ENCODE measurements around the gene TXNRD2.
"Not testable (repeated sequence)": the region's sequence is repeated elsewhere in the genome, so short reads cannot be mapped to it uniquely, and the experiment has no call there.

TXNRD2 gene

GRCh38 chr22:19840955-19841640, 100.5 kb downstream of the TXNRD2 start:
- Histone ChIP-seq H3K4me1 (ENCODE audit: control insufficient read depth in 1 of 2, insufficient read depth in 1 of 2, low read depth in 1 of 2, low read length in 1 of 2) (peaks cover 7 to 8% of the 10 kb centered on the region in 2 experiments), H3K36me3 (no peaks in the 10 kb centered on the region), H3K4me3 (ENCODE audit: low read depth in 1 of 2, low read length in 1 of 2) (no peak overlapping the region), H3K27ac (no peak overlapping the region), H3K27me3 (no peaks in the 10 kb centered on the region), H3K9me3 (no peaks in the 10 kb centered on the region)
- TF ChIP-seq CTCF (IDR thresholded peaks at IDR 0.05), result no peak

GRCh38 chr22:19840059-19840458, 101.6 kb downstream of the TXNRD2 start:
- TF ChIP-seq CTCF (IDR thresholded peaks at IDR 0.05), result no peak

GRCh38 chr22:19837915-19838314, 103.7 kb downstream of the TXNRD2 start:
- Histone ChIP-seq H3K9me3 (no peaks in the 10 kb centered on the region), H3K4me3 (ENCODE audit: low read depth in 1 of 2, low read length in 1 of 2) (no peak overlapping the region), H3K36me3 (no peaks in the 10 kb centered on the region), H3K27ac (no peak overlapping the region), H3K27me3 (no peaks in the 10 kb centered on the region), H3K4me1 (ENCODE audit: control insufficient read depth in 1 of 2, insufficient read depth in 1 of 2, low read depth in 1 of 2, low read length in 1 of 2) (peaks cover 3 to 4% of the 10 kb centered on the region in 2 experiments)
- TF ChIP-seq CTCF (IDR thresholded peaks at IDR 0.05), result no peak

More at GRCh38 chr22:19840059-19840458, 101.6 kb downstream of the TXNRD2 start:
- Histone ChIP-seq H3K36me3 (no peaks in the 10 kb centered on the region), H3K27ac (no peak overlapping the region), H3K4me1 (ENCODE audit: control insufficient read depth in 1 of 2, insufficient read depth in 1 of 2, low read depth in 1 of 2, low read length in 1 of 2) (peaks cover 7 to 8% of the 10 kb centered on the region in 2 experiments), H3K27me3 (no peaks in the 10 kb centered on the region), H3K4me3 (ENCODE audit: low read depth in 1 of 2, low read length in 1 of 2) (no peak overlapping the region), H3K9me3 (no peaks in the 10 kb centered on the region)

- peaks cover 3 to 4% of the 10 kb centered on the region in 2 experiments for H3K4me1 ChIP-seq (ENCODE audit: control insufficient read depth in 1 of 2, insufficient read depth in 1 of 2, low read depth in 1 of 2, low read length in 1 of 2)
- H3K27ac ChIP-seq, result no peak overlapping the region
- H3K4me3 ChIP-seq (ENCODE audit: low read depth in 1 of 2, low read length in 1 of 2), result no peak overlapping the region
- H3K36me3 ChIP-seq, result no peaks in the 10 kb centered on the region
- no peaks in the 10 kb centered on the region for H3K27me3 ChIP-seq
- no peaks in the 10 kb centered on the region for H3K9me3 ChIP-seq
- TF ChIP-seq CTCF (IDR thresholded peaks at IDR 0.05), result no peak
Measured at GRCh38 chr22:19836512-19836911, 105.1 kb downstream of the TXNRD2 start.

- H3K4me3 ChIP-seq (ENCODE audit: low read depth in 1 of 2, low read length in 1 of 2), result no peak overlapping the region
- no peaks in the 10 kb centered on the region for H3K27me3 ChIP-seq
- no peak overlapping the region for H3K27ac ChIP-seq
- H3K36me3 ChIP-seq, result no peaks in the 10 kb centered on the region
- no peaks in the 10 kb centered on the region for H3K9me3 ChIP-seq
- peaks cover 3 to 4% of the 10 kb centered on the region in 2 experiments for H3K4me1 ChIP-seq (ENCODE audit: control insufficient read depth in 1 of 2, insufficient read depth in 1 of 2, low read depth in 1 of 2, low read length in 1 of 2)
- TF ChIP-seq CTCF (IDR thresholded peaks at IDR 0.05), result no peak
Measured at GRCh38 chr22:19834599-19834998, 107.0 kb downstream of the TXNRD2 start.

- not testable (repeated sequence) for H3K36me3 ChIP-seq; H3K27ac ChIP-seq; H3K4me3 ChIP-seq (ENCODE audit: low read depth in 1 of 2, low read length in 1 of 2); H3K9me3 ChIP-seq; H3K4me1 ChIP-seq (ENCODE audit: control insufficient read depth in 1 of 2, insufficient read depth in 1 of 2, low read depth in 1 of 2, low read length in 1 of 2); H3K27me3 ChIP-seq
Measured at GRCh38 chr22:19833327-19833726, 108.3 kb downstream of the TXNRD2 start.
